HG03280 (cell line): ENCODE results near the gene RNF145.
"Not testable (repeated sequence)": the region's sequence is repeated elsewhere in the genome, so short reads cannot be mapped to it uniquely, and the experiment has no call there.

Source experiments
- ATAC-seq: cut with Tn5 transposase; IDR thresholded peaks from one replicate; pipeline ENCODE4 v1.9.1; 2021; ENCODE audit warnings: mild to moderate bottlenecking, moderate library complexity; ENCODE audit not compliant: unreplicated experiment

The RNF145 gene

DNA sequence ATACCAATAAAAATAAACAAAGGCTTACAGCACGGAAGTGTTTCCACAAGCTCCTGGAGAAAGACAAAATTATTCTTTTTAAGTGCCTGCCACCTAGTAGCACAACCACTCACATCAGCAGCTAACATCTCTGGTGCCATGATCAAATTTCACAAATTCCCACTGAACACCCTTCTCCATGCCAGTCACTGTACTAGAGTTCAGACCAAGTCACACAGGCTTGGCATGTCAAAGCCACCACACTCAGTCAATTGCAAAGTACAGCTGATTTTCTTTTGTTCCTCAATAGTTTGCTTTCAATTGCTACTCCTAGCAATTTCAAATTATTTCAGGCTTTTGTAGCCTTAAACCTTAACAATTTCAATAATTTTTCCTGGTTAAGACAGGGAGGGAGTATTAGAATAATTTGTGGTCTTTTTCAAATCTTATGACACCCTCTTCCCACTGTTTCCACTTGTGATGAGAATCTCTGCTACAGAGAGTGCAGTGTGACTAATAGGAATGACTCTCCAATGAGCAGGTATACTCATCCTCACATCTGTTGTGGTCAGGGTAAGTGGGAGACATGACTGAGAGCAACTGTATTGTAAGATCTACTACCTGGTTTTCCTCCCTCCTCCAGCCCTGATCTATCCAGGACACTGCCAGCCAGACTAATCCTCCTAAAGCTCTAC lies 46.2 kb downstream of the RNF145 start:
- no peak for ATAC-seq

DNA sequence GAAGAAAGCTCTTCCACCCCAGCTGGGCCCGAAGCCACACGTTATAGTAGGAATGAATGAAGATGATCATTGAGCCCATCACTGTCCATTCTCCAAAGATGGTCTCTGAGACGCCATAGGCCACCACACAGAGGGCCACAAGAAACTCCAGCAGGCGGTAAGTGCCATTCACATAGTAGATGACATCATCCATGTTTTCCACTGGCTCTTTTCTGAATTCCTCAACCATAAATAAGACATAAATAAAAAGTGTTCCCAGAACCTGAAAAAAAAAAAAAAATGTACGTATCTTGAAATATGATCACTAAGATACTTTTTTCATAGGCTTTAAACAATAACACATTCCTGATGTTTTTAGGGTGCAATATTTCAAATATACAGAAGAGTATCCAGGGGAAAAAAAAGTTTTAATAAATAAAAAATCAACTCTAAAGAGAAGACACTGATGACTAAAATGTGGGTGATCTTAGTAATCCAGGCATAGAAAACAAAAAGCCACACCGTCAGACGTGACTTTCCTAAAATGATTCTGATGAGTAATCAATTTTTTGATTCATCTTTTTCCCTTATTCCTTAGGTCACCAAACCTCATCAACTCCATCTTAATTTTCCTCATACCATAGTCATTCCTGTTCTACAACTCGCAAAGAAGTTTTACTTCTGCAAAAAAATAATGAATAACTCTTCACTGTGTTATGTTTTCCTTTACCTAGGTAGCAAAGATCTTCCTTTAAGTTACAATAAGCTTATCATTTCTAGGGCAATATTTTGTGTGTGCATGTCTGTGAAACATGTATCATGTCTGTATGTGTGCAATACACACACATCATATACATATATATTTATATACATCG lies 47.8 kb downstream of the RNF145 start:
- ATAC-seq = no peak

DNA sequence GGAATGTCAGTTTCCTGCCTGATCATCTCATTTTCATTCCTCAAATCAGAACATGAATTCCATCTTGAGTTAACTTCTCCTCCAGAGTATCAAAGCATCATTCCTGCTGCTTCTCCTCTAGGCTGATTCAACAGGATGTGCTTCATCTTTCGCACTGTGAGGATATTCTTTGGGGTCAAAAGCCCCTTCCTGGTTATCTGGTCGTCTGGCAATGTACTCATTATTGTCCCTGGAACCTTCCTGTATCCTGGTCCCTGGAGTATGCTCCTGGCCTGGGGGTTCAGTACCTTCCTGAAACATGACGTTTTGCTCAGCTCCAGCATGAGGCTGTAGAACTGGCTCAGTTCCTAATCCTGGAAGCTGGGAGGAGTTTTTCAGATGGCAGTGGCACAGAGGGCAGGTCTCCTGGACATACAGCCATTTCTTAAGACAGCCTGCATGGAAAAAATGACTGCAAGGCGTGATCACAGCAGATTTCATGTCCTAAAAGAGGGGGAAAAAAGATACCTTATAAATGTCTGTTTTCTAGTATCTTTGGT lies 50.7 kb downstream of the RNF145 start:
- ATAC-seq = not testable (repeated sequence)

DNA sequence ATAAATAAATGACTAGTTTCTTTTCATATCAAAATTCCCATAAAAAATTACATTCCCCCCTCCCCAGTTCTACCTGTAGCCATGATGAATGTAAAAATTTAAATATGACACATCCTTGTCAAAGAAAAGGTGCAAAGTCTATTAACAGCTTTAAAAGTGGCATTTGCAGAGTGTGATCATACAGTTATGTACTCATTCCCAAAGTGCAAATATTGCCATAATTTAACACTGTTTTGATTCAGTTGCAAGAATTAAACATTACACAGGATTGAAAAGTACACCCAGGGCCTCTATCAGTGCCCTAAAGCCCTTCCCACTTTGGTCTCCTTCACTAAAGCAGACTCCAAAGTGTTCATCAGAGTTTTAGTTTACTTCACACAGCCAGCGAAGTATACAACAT lies 51.8 kb downstream of the RNF145 start:
- no peak for ATAC-seq

- peak; percentile 59 for ATAC-seq
Observed at GRCh38 chr5:159156426-159157238, 52.7 kb downstream of the RNF145 start.

- ATAC-seq = no peak
Observed at GRCh38 chr5:159155960-159156359, 53.4 kb downstream of the RNF145 start.

DNA sequence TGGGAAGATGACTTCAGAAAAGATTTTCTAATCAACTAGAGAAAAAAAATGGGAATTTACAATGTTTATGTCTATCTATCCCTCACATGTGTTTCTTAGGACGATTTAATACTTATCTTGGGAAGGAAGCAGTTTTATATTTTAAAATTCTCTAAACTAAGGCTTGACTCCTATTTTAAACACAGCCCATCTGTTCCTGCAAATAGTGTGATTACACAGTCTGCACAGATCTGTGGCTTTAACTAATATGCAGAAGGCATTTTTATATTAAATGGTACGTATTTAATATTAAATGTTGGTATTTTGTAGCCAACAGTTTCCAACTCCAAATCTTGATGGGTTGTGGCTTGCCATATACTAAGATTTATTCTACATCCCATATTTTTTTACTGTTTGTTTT lies 56.5 kb downstream of the RNF145 start:
- ATAC-seq = no peak

- ATAC-seq = no peak
Observed at GRCh38 chr5:159149085-159149484, 60.3 kb downstream of the RNF145 start.

DNA sequence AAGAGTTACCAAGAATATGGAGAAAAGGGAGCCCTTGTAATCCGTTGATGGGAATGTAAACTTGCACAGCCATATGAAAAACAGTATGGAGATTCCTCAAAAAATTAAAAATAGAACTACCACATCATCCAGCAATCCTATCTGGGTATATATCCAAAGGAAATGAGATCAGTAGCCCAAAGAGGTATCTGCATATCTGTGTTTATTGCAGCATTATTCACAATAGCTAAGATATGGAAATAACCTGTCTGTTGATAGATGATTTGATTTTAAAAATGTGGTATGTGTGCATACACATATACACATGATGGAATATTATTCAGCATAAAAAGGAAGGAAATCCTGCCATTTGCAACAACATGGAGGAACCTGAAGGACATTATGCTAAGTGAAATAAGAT lies 61.4 kb downstream of the RNF145 start:
- ATAC-seq = no peak

GRCh38 chr5:159146839-159147238 lies 62.5 kb downstream of the RNF145 start:
- no peak for ATAC-seq

DNA sequence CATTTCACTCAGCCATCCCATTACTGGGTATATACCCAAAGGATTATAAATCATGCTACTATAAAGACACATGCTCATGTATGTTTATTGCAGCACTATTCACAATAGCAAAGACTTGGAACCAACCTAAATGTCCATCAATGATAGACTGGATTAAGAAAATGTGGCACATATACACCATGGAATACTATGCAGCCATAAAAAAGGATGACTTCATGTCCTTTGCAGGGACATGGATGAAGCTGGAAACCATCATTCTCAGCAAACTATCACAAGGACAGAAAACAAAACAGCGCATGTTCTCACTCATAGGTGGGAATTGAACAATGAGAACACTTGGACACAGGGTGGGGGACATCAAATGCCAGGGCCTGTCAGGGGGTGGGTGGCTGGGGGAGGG lies 64.2 kb downstream of the RNF145 start:
- not testable (repeated sequence) for ATAC-seq

DNA sequence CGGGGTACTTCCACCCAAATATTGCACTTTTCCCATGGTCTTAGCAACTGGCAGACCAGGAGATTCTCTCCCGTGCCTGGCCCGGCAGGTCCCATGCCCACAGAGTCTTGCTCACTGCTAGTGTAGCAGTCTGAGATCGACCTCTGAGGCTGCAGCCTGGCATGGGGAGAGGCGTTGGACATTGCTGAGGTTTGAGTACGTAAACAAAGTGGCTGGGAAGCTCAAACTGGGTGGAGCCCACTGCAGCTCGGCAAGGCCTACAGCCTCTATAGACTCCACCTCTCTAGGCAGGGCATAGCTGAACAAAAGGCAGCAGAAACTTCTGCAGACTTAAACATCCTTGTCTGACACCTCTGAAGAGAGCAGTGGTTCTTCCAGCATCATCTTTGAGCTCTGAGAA lies 69.6 kb downstream of the RNF145 start:
- ATAC-seq = no peak

GRCh38 chr5:159135896-159136531 lies 73.3 kb downstream of the RNF145 start:
- no peak for ATAC-seq

DNA sequence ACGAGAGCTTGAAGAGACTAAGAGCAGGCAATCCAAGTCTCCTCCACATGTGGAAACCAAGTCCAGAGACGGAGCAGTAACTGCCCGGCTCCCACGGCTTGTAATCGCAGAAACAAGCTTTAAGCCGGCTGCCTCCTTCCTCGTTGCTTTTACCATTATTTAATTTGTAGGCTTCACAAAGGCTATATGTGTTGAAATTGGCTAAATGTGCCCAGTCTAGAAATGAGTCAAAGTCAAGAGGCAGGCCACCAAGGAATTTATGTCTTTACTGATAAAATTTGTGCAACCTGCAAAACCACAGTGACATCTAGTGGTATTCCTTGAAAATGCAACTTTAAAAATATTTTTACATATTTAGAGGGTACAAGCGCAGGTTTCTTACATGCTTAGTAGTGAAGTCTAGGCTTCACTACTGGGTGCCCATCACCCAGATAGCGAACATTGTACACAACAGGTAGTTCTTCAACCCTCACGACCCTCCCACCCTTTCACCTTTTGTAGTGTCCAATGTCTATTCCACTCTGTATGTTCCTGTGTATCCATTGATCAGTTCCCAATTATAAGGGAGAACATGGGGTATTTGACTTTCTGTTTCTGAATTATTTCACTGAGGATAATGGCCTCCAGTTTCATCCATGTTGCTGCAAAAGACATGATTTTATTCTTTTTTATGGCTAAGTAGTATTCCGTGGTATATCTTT lies 76.2 kb downstream of the RNF145 start:
- peak; percentile 64 for ATAC-seq

DNA sequence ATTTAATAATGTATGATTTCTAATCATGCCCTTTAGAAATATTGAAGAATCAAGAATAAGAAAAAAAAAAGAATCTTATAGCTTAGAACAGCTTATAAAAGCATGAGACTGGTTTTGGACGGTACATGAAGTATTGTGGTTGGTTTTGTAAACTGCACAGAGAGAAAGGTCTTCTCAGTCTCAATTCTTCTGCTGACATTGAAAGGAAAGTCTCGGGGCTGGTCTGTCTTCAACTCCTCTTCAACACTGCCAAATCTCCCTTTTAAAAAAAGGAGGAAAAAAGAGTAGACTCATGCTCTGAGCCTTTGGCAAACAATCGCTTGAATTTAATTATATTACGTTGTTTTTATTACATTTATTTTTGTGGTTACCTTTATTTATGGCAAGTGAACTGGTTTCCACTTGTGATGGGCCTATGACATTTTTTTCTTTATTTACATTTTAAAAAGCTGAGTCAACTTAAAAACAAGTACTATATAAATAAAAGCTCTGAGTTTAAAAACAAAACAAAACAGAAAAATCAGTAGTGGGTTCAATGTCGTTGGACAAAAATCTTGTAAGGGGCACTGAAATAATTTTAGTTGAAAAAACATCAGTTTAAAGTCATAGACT lies 76.8 kb downstream of the RNF145 start:
- ATAC-seq = no peak

GRCh38 chr5:159131951-159132350 lies 77.4 kb downstream of the RNF145 start:
- ATAC-seq = no peak

- ATAC-seq = no peak
Observed at GRCh38 chr5:159130871-159131270, 78.5 kb downstream of the RNF145 start.

DNA sequence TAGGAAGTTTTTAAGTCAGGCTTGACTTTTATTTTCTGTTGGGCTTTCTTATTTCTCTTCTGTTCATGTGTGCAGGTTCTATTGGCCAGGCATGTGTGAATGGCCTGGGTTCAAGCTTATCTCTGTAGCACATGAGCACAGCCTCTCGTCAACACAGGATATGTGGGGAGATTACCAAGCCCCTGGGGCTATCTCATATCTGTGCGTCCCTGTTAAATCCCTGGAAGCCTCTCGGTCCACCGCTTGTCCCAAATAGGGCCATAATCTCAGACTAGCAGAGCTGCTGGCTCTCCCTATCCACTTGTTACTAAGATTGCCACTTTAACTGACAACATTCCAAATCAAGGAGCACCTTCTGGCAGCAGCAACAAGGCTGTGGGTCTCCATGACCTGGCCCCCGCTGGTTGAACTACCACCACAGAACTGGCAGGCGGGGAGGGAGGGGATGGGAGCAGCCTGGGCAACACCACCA lies 81.2 kb downstream of the RNF145 start:
- ATAC-seq = no peak

DNA sequence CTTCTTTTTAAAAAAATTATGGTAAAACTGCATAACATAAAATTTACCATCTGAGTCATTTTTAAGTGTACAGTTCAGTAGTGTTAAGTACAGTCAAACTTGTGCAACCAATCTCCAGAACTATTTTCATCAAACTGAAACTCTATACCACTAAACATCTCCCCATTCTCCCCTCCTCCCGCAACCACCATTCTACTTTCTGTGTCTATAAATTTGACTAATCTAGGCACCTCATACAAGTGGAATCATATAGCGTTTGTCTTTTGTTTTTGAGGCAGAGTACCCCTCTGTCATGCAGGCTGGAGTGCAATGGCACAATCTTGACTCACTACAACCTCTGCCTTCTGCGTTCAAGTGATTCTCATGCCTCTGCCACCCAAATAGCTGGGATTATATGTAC lies 85.7 kb downstream of the RNF145 start:
- ATAC-seq = no peak

DNA sequence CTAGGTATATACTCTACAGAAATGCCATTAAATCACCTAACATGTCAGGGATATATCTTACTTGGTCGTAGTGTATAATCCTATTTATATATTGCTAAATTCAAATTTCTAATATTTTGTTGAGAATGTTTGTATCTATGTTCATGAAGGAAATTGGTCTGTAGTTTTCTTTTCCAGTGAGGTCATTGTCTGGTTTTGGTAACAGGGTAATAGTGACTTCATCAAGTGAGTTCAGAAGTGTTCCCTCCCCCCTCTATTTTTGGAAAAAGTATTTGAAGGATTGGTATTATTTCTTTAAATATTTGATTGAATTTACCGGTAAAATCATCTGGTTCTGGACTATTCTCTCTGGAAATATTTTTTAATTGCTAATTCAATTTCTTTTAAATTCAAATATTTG lies 86.2 kb downstream of the RNF145 start:
- no peak for ATAC-seq
